ENCODE measurements around the gene DDX25.

- TF ChIP-seq CTCF (conservative IDR thresholded peaks at IDR 0.05; ENCODE audit: low read depth, low read length) (no peak), EZH2 (IDR thresholded peaks at IDR 0.05; ENCODE audit: low read length, unreplicated experiment) (no peak), EZH2phosphoT487 (IDR thresholded peaks at IDR 0.05; ENCODE audit: borderline replicate concordance, low read length) (no peak)
Observed at GRCh38 chr11:125922156-125922555, 17.8 kb downstream of the DDX25 start.
